Chondrocyte (in vitro differentiated cells): ENCODE measurements around the gene SHISAL2B. TPM values are rescaled to one million over a fixed set of nuclear protein-coding genes. Genes with fewer than 3 reads are reported as not detected.
"Not testable (repeated sequence)": the region's sequence is repeated elsewhere in the genome, so short reads cannot be mapped to it uniquely, and the experiment has no call there.

Experiments
- DNase-seq: peaks from one replicate; pipeline ENCODE4 v3.0.0; 2021; ENCODE audit warnings: mixed read lengths, low spot score
- H3K27ac Mint-ChIP-seq: one replicate; pipeline ENCODE4 v1.8.0; 2021; ENCODE audit warnings: mild to moderate bottlenecking, moderate library complexity, mixed read lengths; ENCODE audit not compliant: unreplicated experiment
- H3K27me3 Mint-ChIP-seq: 2 replicates; pipeline ENCODE4 v1.8.0; 2021; ENCODE audit warnings: low read depth, mixed read lengths
- H3K36me3 Mint-ChIP-seq: 2 replicates; pipeline ENCODE4 v1.8.0; 2021; ENCODE audit warnings: low read depth, mixed read lengths
- H3K4me1 Mint-ChIP-seq: 2 replicates; pipeline ENCODE4 v1.8.0; 2021; ENCODE audit warnings: low read depth, mild to moderate bottlenecking, mixed read lengths
- H3K4me3 Mint-ChIP-seq: one replicate; pipeline ENCODE4 v1.8.0; 2021; ENCODE audit warnings: mild to moderate bottlenecking, moderate library complexity, mixed read lengths; ENCODE audit not compliant: unreplicated experiment
- H3K9me3 Mint-ChIP-seq: 2 replicates; pipeline ENCODE4 v1.8.0; 2021; ENCODE audit warnings: low read depth, mixed read lengths
- total RNA-seq: library from RNA; stranded (reverse); gene quantifications from 3 replicates; pipeline ENCODE4 v1.2.1, GENCODE V29; 2021
- TF ChIP-seq, protein P1 (sequence below): fragments of 200-600 bp; sonication (generic); IDR thresholded peaks from 2 replicates; pipeline ENCODE4 v1.5.0; 2021; ENCODE audit warnings: antibody characterized with exemption, mild to moderate bottlenecking, moderate library complexity

SHISAL2B gene
- total RNA-seq, 1 donor from 2014 or later, result not detected

GRCh38 chr5:64654561-64654938 lies 35.8 kb upstream of the SHISAL2B start:
- TF ChIP-seq, protein P1, sequence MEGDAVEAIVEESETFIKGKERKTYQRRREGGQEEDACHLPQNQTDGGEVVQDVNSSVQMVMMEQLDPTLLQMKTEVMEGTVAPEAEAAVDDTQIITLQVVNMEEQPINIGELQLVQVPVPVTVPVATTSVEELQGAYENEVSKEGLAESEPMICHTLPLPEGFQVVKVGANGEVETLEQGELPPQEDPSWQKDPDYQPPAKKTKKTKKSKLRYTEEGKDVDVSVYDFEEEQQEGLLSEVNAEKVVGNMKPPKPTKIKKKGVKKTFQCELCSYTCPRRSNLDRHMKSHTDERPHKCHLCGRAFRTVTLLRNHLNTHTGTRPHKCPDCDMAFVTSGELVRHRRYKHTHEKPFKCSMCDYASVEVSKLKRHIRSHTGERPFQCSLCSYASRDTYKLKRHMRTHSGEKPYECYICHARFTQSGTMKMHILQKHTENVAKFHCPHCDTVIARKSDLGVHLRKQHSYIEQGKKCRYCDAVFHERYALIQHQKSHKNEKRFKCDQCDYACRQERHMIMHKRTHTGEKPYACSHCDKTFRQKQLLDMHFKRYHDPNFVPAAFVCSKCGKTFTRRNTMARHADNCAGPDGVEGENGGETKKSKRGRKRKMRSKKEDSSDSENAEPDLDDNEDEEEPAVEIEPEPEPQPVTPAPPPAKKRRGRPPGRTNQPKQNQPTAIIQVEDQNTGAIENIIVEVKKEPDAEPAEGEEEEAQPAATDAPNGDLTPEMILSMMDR, result no peak
- H3K27ac Mint-ChIP-seq, result no peak overlapping the region
- no peaks in the 10 kb centered on the region for H3K4me1 Mint-ChIP-seq
- H3K4me3 Mint-ChIP-seq, result no peak overlapping the region
- peaks cover 7% of the 10 kb centered on the region for H3K9me3 Mint-ChIP-seq
- DNase-seq, result no peak
- peaks cover 12% of the 10 kb centered on the region for H3K27me3 Mint-ChIP-seq
- no peaks in the 10 kb centered on the region for H3K36me3 Mint-ChIP-seq

DNA sequence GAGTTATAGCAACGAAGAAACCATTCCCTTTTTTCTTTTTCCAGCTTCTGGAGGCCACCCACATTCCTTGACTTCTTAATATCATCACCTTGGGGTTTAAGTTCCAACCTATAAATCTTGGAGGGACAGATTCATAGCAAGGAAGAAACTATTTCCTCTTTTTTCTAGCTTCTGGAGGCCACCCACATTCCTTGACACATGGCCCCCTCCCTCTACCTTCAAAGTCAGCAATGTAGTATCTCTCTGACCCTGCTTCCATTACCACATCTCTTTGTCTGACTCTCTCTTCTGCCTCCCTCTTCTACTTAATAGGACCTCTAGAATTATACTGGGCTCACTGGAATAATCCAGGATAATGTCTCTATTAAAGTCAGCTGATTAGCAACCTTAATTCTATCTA lies 34.7 kb upstream of the SHISAL2B start:
- Mint-ChIP-seq H3K27ac (no peak overlapping the region), H3K9me3 (peaks cover 7% of the 10 kb centered on the region), H3K4me3 (no peak overlapping the region), H3K27me3 (peaks cover 13% of the 10 kb centered on the region), H3K36me3 (no peaks in the 10 kb centered on the region), H3K4me1 (no peaks in the 10 kb centered on the region)
- DNase-seq, result no peak
- TF ChIP-seq, protein P1, result no peak

GRCh38 chr5:64659289-64659688 lies 31.0 kb upstream of the SHISAL2B start:
- Mint-ChIP-seq H3K27ac (no peak overlapping the region), H3K27me3 (peaks cover 11% of the 10 kb centered on the region), H3K36me3 (no peaks in the 10 kb centered on the region), H3K4me1 (no peaks in the 10 kb centered on the region), H3K9me3 (peaks cover 4% of the 10 kb centered on the region), H3K4me3 (no peak overlapping the region)
- no peak for DNase-seq
- TF ChIP-seq, protein P1, result no peak

- H3K4me3 Mint-ChIP-seq, H3K4me1 Mint-ChIP-seq, H3K36me3 Mint-ChIP-seq, H3K27ac Mint-ChIP-seq, H3K9me3 Mint-ChIP-seq, DNase-seq: not testable (repeated sequence)
- peaks cover 11% of the 10 kb centered on the region for H3K27me3 Mint-ChIP-seq
These were observed 27.1 kb upstream of the SHISAL2B start for GRCh38 chr5:64663181-64663580.

- H3K27me3 Mint-ChIP-seq, result peaks cover 14% of the 10 kb centered on the region
- H3K4me1 Mint-ChIP-seq, result no peaks in the 10 kb centered on the region
- no peaks in the 10 kb centered on the region for H3K36me3 Mint-ChIP-seq
These were observed 25.1 kb upstream of the SHISAL2B start for GRCh38 chr5:64665243-64665642.

DNA sequence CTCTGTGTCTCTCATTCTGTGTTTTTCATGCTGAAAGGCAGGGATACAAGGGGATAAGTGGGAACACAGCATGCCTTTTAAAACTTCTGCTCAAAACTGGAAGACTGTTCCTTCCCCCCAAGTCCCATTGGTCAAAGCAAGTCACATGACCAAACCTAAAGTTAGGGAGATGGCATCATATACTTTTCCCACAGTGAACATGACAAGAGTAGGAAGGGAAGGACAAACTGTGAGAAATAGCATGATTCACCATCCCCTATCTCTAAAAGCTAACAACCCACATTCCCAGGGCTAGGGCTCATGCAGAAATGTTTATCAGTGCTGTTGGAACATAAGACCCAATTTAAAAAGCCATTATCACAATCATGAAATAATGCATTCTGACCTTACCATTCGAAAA lies 24.2 kb upstream of the SHISAL2B start:
- TF ChIP-seq, protein P1, result no peak

More at GRCh38 chr5:64665243-64665642, 25.1 kb upstream of the SHISAL2B start:
- TF ChIP-seq, protein P1, result no peak
- no peak for DNase-seq
- no peak overlapping the region for H3K4me3 Mint-ChIP-seq
- no peak overlapping the region for H3K27ac Mint-ChIP-seq
- H3K9me3 Mint-ChIP-seq, result no peaks in the 10 kb centered on the region

More for the DNA sequence above, 24.2 kb upstream of the SHISAL2B start:
- no peaks in the 10 kb centered on the region for H3K36me3 Mint-ChIP-seq
- no peaks in the 10 kb centered on the region for H3K9me3 Mint-ChIP-seq
- no peak overlapping the region for H3K27ac Mint-ChIP-seq
- peaks cover 20% of the 10 kb centered on the region for H3K27me3 Mint-ChIP-seq
- H3K4me1 Mint-ChIP-seq, result no peaks in the 10 kb centered on the region
- H3K4me3 Mint-ChIP-seq, result no peak overlapping the region
- no peak for DNase-seq
